NCI-H2227 (cell line): Measurements from ENCODE around the gene ZNF493.

Source experiments
- DNase-seq: peaks from one replicate; lab custom pipeline; 2025; ENCODE audit not compliant: unreplicated experiment; lab: John Stamatoyannopoulos, UW

The ZNF493 gene

DNA sequence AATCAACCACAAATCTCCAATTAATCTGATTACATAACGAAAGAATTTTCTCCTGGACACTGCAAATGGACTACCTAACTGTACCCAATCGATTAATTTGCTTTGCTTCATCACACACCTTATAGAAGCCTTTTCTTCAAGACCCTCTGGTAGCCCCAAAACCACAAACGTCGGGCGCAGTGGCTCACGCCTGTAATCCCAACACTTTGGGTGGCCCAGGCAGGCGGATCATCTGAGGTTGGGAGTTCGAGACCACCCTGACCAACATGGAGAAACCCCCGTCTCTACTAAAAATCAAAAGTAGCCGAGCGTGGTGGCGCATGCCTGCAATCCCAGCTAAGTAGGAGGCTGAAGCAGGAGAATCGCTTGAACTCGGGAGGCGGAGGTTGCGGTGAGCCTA lies 65.6 kb downstream of the ZNF493 start:
- DNase-seq = no peak

DNA sequence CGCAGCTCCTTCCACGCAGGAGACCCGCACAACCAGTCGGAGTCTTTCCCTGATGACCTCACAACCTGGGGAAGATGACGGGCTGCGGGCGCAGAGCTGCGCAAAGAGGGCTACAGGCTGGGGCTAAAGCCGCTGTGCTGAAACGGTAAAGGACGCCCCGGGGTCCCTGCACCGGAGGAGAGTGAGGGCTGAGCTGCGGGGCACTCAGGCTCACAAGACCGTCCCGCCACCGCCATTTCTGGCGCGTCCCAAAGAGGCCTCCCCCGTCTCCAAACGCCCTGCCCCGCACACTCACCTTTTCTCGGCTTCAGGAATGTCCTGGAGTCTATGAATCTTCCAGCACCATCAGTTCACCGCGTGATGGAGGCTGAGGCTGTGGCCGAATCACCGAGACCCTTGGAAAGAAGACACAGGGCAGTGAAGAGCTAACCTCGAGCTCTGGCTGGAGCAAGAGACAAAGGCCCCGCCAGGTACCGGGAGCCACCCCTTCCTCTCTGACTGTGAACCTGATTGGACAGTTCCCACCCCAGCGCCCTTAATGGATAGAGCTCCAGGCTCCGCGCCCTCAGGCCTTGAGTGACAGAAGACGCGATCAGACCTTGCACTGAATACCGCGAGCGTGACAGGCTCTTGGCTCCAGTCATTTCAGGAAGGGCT lies 66.6 kb downstream of the ZNF493 start:
- DNase-seq = peak; percentile 63

DNA sequence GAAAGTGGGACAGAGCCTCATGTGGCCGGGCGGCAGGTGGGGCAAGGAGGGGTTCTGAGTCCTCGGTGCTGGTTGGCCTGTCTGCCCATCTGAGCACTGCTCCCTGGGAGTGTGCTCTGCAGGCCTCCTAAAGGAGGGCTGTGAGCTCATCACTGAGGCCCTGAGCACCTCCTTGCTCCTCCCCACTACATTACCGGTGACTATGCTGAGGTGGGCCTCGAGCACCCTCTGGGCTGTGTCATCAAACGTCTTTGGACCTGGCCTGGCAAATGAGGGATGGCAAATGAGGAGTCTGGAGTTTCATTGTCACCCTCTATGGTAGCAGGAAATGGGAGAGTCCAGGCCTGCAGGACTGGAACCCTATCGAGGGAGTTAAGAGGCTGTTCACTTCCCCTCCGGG lies 69.7 kb downstream of the ZNF493 start:
- no peak for DNase-seq

DNA sequence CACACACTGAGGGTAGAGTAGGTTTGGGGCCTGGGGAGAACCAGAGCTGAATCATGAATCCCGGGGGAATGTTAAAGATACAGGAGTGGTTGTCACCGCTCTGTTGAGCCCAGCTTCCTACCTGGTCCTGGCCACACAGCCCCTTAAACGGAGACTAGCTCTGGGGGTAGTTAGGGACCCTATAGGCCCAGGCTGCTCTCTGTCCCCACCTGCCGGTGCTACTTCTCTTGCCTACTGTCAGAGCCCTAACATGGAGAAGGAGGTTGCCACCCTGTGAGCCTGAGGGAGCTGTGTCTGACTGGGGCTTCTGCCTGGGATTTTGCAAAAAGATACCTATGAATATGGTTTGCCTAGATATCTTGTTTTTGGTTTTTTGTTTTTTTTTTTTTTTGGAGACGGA lies 71.9 kb downstream of the ZNF493 start:
- no peak for DNase-seq

DNA sequence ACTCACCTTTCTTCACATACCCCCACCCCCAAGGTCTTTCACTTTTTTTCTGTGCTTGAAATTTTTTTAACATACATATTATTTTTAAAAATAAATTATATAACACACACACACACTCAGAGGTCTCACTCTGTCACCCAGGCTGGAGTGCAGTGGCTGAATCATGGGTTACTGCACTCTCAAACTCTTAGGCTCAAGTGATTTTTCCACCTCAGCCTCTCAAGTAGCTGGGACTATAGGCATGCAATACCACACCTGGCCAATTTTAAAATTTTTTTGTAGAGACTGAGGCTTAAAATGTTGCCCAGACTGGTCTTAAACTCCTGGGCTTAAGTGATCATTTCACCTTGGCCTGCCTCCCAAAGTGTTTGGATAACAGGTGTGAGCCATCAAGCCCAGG lies 75.6 kb downstream of the ZNF493 start:
- DNase-seq = no peak

DNA sequence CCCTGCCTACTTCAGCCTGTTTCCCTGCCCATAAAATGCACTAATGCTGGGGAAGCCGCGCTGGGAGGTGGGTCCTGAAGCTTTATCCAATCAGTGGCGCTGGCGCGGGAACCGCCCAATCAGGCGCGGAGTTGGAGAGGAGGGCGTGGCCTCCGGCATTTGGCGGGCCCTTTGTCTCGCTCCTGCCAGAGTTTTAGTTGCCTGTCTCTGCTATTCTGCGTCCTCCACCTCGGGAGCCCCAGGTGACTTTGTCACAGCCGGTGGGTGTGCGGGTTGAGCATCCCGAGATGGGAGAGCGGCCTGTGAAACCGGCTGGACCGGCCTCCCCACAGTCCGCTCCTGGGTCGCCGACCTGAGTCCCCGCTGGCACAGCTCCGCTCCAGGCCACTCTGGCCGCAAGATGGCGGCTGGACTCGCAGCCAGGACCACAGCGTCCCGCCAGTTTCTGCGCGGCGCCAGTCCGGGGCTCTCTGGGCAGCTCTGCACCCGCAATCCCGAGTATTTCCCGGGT lies 77.8 kb downstream of the ZNF493 start:
- peak; percentile 82 for DNase-seq
